Neutrophil (primary cell): ENCODE data around the gene CYB561D2.

Source experiments
- H3K27ac ChIP-seq: fragments of 200-600 bp; sonication (generic); 2 replicates; pipeline ENCODE4 v1.5.1; 2016; ENCODE audit warnings: mild to moderate bottlenecking, moderate library complexity
- H3K27me3 ChIP-seq: fragments of 200-600 bp; sonication (generic); 2 replicates; pipeline ENCODE4 v1.6.0; 2016; ENCODE audit warnings: mild to moderate bottlenecking
- H3K36me3 ChIP-seq: fragments of 200-600 bp; sonication (generic); 2 replicates; pipeline ENCODE4 v1.5.1; 2017
- H3K4me1 ChIP-seq, 2 experiments: fragments of 200-600 bp in 1 of 2; sonication (generic) in 1 of 2; 1 replicate in 1 of 2; 2 replicates in 1 of 2; pipeline versions ENCODE4 v1.5.1 to v1.6.1; 2013 to 2016; ENCODE audit warnings: low read depth in 1 of 2, low read length in 1 of 2, mild to moderate bottlenecking in 1 of 2, moderate library complexity in 1 of 2; ENCODE audit not compliant: control insufficient read depth in 1 of 2, insufficient read depth in 1 of 2
- H3K4me3 ChIP-seq, 2 experiments: fragments of 200-600 bp in 1 of 2; sonication (generic) in 1 of 2; 1 replicate in 1 of 2; 2 replicates in 1 of 2; pipeline ENCODE4 v1.5.1; 2013 to 2016; ENCODE audit warnings: low read depth in 1 of 2, low read length in 1 of 2, mild to moderate bottlenecking in 1 of 2, moderate library complexity in 1 of 2
- H3K9me3 ChIP-seq: fragments of 200-600 bp; sonication (generic); 2 replicates; pipeline ENCODE4 v1.5.1; 2016
- TF ChIP-seq, protein P1 (sequence below): fragments of 200-600 bp; sonication (generic); IDR thresholded peaks from 2 replicates; pipeline ENCODE4 v1.5.1; 2016; ENCODE audit warnings: antibody characterized with exemption

Gene CYB561D2

DNA sequence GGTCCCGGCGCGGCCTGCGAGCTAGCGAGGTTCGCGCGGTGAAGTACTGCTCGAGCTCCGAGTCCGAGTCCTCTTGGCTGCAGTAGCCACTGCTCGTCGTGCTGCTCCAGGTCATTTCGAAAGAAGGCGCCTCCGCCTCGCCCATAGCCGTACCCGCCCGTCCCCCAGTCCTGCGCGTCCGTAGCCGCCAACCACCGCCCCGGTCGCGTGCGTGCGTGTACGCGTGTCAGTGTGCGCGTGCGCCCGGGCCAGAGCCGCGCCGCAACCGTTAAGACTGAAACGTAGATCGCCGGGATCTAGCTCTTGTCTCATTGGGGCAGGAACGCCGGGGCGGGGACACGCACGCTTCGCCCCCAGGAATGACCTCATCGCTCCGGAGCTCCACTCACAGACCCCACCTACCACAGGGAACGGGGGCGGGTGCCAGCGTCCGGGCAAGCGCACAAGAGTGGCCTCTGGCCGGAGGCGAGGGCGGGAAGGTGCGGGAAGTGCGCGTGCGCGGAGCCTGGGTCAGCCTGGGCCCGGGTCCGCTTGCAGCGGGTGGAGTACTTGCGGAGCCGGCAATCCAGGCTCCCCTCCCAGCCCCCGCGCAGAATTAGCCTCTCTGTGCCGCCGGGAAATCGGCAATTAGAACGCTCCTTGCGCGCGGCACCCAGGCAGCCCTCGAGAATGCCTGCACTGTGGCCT lies 13.3 kb upstream of the CYB561D2 start:
- Histone ChIP-seq H3K27ac (peak overlapping the region; percentile 100), H3K4me3 (peak overlapping the region; percentile 91 to 93), H3K9me3 (no peaks in the 10 kb centered on the region), H3K4me1 (peaks cover 60 to 70% of the 10 kb centered on the region in 2 experiments), H3K27me3 (no peaks in the 10 kb centered on the region), H3K36me3 (no peaks in the 10 kb centered on the region)
- TF ChIP-seq, protein P1, sequence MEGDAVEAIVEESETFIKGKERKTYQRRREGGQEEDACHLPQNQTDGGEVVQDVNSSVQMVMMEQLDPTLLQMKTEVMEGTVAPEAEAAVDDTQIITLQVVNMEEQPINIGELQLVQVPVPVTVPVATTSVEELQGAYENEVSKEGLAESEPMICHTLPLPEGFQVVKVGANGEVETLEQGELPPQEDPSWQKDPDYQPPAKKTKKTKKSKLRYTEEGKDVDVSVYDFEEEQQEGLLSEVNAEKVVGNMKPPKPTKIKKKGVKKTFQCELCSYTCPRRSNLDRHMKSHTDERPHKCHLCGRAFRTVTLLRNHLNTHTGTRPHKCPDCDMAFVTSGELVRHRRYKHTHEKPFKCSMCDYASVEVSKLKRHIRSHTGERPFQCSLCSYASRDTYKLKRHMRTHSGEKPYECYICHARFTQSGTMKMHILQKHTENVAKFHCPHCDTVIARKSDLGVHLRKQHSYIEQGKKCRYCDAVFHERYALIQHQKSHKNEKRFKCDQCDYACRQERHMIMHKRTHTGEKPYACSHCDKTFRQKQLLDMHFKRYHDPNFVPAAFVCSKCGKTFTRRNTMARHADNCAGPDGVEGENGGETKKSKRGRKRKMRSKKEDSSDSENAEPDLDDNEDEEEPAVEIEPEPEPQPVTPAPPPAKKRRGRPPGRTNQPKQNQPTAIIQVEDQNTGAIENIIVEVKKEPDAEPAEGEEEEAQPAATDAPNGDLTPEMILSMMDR: peak; percentile 18

DNA sequence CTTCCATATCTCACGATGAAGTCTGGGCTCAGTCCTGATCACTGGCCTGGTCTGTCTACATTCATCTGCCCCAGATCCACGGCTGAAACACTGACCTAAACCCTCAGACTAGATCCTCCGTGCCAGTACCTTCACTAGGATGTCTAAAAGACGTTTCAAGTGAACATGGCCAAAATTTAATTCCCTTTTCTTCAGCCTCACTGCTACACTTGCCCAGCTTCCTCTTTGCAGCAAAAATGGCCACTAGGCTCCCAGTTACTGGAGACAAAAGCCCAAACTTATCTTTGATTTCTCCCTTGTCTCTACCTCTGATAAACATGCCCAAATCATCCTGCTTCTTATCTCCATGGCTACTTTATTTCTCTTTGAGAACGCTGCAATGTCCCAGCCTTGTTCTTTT lies 11.7 kb upstream of the CYB561D2 start:
- peak overlapping the region; percentile 100 for H3K27ac ChIP-seq
- TF ChIP-seq, protein P1: peak; percentile 14
- peaks cover 71 to 78% of the 10 kb centered on the region in 2 experiments for H3K4me1 ChIP-seq
- no peaks in the 10 kb centered on the region for H3K36me3 ChIP-seq
- H3K9me3 ChIP-seq: no peaks in the 10 kb centered on the region
- no peaks in the 10 kb centered on the region for H3K27me3 ChIP-seq
- peak overlapping the region; percentile 91 to 93 for H3K4me3 ChIP-seq

DNA sequence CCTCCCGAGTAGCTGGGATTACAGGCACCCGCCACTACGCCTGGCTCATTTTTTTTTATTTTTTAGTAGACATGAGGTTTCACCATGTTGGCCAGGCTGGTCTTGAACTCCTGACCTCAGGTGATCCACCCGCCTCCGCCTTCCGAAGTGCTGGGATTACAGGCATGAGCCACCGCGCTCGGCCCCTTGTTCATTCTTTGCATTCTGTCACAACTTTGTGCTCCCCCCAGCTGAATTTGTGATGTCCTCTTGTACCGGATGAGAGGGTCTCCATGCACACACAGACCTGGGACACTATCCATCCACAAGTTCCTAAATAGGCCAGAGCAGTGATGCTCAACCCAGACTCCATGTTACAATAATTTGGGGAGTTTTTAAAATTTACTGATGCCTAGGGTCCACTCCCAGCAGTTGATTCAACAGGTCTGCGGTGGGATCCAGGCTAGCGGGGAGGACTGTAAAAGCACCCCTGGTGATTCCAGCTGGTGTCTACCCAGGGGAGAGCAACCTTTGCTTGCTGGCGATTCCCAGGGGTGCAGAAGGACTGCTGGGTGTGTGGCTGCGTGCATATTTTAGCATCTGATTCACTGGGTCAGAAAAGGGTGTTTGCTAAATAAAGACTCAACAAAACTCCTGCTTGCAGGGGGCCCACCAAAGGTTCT lies 11.0 kb upstream of the CYB561D2 start:
- TF ChIP-seq, protein P1: no peak
- Histone ChIP-seq H3K9me3 (no peaks in the 10 kb centered on the region), H3K4me1 (peaks cover 72% of the 10 kb centered on the region in 2 experiments), H3K36me3 (no peaks in the 10 kb centered on the region), H3K4me3 (peak overlapping the region; percentile 91 to 93), H3K27ac (peak overlapping the region; percentile 100), H3K27me3 (no peaks in the 10 kb centered on the region)

DNA sequence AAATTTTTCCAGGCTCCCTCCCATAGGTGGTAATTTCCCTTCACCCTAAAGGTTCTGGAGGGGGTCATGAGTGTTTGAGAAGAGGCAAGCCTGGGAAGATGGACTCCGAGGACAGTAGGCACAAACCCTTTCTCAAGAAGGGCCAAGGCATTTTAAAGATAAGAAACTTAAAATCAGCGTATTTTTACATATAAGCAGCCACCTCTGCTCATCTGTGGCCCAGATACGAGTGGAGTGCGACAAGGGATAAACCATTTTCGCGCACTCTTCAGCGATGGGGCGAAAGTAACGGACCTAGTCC lies 10.6 kb upstream of the CYB561D2 start:
- H3K27me3 ChIP-seq: no peaks in the 10 kb centered on the region
- H3K4me1 ChIP-seq: peaks cover 77% of the 10 kb centered on the region in 2 experiments
- no peaks in the 10 kb centered on the region for H3K36me3 ChIP-seq
- H3K4me3 ChIP-seq: peak overlapping the region; percentile 91 to 93
- peak overlapping the region; percentile 100 for H3K27ac ChIP-seq
- TF ChIP-seq, protein P1: no peak
- no peaks in the 10 kb centered on the region for H3K9me3 ChIP-seq

DNA sequence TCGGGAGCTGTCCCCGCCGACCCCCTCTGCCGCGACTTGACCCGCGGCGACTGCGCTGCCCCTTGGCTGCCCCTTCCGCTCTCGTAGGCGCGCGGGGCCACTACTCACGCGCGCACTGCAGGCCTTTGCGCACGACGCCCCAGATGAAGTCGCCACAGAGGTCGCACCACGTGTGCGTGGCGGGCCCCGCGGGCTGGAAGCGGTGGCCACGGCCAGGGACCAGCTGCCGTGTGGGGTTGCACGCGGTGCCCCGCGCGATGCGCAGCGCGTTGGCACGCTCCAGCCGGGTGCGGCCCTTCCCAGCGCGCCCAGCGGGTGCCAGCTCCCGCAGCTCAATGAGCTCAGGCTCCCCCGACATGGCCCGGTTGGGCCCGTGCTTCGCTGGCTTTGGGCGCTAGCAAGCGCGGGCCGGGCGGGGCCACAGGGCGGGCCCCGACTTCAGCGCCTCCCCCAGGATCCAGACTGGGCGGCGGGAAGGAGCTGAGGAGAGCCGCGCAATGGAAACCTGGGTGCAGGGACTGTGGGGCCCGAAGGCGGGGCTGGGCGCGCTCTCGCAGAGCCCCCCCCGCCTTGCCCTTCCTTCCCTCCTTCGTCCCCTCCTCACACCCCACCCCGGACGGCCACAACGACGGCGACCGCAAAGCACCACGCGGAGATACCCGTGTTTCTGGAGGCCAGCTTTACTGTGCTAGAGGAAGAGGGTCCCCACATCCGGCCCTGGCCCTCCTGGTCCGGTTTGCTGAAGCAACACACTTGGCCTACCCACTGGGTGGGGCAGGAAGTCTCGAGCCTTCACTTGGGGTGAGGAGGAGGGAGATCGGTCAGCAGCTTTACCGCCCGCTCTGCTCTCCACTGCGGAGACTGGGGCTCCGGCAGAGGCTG lies 10.0 kb upstream of the CYB561D2 start, which contains the start of gene RASSF1:
TSS of gene RASSF1 (minus strand) at position 389 of the 882 bp plus-strand sequence. CDS start at position 358, 31 bp downstream.
- H3K27me3 ChIP-seq: no peaks in the 10 kb centered on the region
- no peaks in the 10 kb centered on the region for H3K36me3 ChIP-seq
- H3K9me3 ChIP-seq: no peaks in the 10 kb centered on the region
- TF ChIP-seq, protein P1: no peak
- H3K4me3 ChIP-seq: peak within 1 kb of the TSS; percentile 91 to 93
- peak within 1 kb of the TSS; percentile 100 for H3K27ac ChIP-seq
- H3K4me1 ChIP-seq: peaks cover 82 to 83% of the 10 kb centered on the region in 2 experiments
